GM11168 (cell line): ENCODE measurements around the gene HTR3B.

ENCODE experiments used
- in situ Hi-C: fragments of 300-500 bp; cut with MboI; formaldehyde crosslinking; loops from one replicate; pipeline ENCODE4 v1.12.0; 2022; ENCODE audit warnings: low sequenced_read_pairs; ENCODE audit not compliant: unreplicated experiment

HTR3B gene

DNA sequence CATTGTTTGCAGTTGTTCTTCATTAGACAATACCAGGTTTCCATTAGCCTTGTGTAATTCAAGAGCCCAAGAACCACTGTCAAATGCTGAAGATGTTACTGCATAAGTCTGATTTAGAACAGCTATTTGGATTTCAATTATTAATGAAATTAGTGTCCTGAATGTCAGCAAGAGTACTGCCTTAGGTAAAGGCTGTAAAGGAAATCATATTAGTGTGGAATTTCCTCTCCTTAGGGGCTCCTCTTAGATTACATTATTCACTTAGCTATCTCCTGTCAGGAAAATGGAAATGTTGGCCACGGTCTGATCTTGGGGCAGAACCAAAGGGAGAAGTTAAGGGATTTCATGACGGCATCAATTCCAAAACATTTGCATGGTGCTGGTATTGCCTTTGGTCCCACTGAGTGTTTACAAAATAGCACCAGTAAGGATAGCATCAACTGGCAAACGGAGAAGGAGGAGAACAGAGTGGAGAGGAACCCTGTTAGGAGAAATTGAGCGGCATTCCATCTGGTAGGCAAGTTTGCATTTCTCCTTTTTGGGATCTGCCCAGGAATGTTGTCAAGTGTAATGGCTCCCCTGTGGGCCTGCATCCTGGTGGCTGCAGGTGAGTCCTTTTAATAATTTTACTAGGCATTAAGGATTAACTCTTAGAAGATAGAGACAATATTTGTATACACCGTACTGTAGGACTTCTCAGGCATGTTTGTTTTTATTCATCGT lies at the start of gene HTR3B:
Gene HTR3B (plus strand): TSS at position 418 of the 723 bp plus-strand sequence. CDS start 138 bp downstream, at position 556.
- in situ Hi-C loops = no loop called here

GRCh38 chr11:113855803-113856202 lies 48.8 kb upstream of the HTR3B start:
- in situ Hi-C loops = no loop called here

DNA sequence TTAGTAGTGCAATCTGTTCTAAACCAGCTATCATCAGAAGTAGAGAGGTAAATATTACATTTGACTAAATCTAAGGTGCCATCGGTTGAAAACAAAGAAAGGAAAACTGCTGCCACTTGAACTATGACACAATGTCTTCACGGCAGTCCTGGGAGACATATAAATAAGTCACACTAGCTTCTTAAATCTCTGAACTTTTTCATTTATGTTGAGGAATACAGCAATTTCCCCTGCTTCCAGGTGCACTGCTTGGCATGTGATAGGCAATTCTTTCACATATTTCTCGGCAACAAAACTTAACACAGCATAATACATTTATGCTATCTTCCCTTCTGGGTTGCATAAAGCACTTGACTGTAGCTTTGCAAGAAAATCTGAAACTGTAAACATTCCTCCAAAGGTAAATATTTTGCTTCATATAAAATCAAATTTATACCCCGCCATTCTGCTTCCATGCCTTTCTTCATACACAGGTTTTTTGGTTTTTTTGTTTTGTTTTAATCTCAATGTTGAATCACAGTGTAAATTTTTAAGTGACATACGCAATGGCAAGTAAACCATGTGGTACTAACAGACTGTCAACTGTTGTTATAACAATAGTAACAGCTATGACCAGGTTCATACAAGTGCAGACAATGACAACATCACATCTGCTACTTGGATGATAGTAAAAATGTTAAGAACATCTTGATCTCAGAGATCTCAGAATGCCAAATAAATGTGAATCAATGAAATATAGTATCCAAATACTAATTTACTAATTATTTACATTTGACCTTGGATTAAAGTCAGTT lies 47.4 kb upstream of the HTR3B start:
- in situ Hi-C loops = no loop called here

DNA sequence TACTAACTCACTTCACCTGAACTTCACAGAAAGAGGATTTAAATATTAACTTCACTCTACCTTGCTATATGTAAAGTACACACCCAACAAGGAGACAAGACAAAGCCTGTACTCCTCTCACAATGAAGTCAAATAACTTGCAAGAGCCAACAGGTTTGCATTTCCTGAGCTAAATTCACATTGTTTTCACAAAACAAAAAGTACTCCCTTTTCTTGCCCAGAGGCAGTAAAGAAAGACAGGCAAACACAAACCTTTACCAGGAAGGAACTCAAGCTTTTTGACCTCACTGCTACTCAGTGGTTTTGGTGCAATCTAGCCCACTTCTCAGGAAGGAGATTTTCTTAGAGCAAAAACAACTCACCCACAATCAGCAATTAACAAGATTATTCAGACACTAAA lies 44.9 kb upstream of the HTR3B start:
- in situ Hi-C loops = no loop called here

GRCh38 chr11:113862435-113862834 lies 42.2 kb upstream of the HTR3B start:
- in situ Hi-C loops = no loop called here

GRCh38 chr11:113864410-113864809 lies 40.2 kb upstream of the HTR3B start:
- in situ Hi-C loops = no loop called here

DNA sequence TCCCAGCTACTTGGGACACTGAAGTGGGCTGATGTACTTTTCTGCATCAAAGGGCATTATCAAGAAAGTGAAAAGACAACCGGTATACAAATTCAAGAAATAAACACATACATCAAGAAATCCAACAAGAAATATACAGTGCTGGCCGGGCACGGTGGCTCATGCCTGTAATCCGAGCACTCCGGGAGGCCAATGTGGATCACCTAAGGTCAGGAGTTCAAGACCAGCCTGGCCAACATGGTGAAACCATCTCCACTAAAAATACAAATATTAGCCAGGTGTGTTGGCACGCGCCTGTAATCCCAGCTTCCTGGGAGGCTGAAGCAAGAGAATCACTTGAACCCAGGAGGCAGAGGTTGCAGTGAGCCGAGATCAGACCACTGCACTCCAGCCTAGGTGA lies 38.7 kb upstream of the HTR3B start:
- in situ Hi-C loops = no loop called here

- in situ Hi-C loops = no loop called here
Measured at GRCh38 chr11:113867843-113868503, 36.6 kb upstream of the HTR3B start.

GRCh38 chr11:113871336-113871735 lies 33.3 kb upstream of the HTR3B start:
- in situ Hi-C loops = no loop called here

- in situ Hi-C loops = no loop called here
Measured at GRCh38 chr11:113873236-113873626, 31.4 kb upstream of the HTR3B start.

DNA sequence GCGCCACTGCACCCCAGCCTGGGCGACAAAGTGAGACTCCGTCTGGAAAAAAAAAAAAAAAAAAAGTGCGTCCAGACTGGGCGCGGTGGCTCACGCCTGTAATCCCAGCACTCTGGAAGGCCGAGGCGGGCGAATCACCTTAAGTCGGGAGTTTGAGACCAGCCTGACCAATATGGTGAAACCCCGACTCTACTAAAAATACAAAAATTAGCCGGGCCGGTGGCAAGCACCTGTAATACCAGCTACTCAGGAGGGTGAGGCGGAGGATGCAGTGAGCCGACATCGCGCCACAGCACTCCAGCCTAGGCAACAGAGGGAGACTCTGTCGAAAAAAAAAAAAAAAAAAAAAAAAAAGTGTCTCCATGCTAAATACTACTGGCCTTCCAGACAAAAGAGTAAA lies 30.5 kb upstream of the HTR3B start:
- in situ Hi-C loops = no loop called here

GRCh38 chr11:113874581-113875233 lies 29.9 kb upstream of the HTR3B start:
- in situ Hi-C loops = loop anchor here (25.0 kb wide), 1 partner anchor 388 kb away; no protein-coding TSS in a partner anchor

DNA sequence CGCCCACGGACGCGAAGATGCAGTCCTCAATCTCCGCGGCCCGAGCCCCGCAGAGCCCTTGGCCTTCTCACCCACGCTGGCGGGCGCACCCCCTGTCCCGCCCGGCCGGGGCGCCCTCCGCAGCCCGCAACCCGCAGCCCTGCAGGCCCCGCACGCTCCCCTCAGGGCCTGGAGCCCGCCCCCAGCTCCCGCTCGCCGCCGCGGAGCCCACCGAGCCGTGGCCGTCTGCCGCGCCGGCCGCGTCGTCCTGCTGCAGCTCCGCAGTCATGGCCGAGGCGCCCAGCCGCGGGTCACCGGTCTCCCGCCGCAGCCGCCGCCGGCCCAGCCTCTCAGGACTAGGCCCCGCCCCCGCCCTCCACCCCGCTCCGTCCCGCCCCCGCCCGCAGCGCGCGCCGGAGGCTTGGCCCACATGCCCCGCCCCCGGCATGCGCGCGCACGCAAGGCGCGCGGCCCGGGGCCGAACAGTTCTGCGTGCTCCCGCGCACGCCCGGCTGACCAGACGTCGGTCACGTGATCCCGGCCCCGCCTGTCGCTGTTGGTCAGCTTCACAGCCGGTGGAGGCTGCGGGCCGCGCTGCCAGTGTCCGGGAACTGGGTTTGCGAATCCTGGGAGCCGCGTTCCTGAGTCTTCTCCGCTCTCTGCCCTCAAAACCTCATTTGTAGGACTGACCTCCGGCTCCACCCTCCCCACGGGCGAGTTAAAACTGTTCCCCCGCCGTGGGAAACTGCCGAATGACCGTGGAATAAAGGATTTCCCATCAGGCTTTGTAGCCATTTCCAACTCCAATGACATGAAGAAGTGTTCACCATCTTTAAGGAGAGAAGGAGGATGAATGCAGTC lies 29.1 kb upstream of the HTR3B start, which contains the start of gene USP28:
Gene USP28 (minus strand): TSS at position 339 of the 840 bp plus-strand sequence. CDS start 71 bp downstream, at position 268.
- in situ Hi-C loops = loop anchor here (25.0 kb wide), 1 partner anchor 387 kb away; no protein-coding TSS in a partner anchor

DNA sequence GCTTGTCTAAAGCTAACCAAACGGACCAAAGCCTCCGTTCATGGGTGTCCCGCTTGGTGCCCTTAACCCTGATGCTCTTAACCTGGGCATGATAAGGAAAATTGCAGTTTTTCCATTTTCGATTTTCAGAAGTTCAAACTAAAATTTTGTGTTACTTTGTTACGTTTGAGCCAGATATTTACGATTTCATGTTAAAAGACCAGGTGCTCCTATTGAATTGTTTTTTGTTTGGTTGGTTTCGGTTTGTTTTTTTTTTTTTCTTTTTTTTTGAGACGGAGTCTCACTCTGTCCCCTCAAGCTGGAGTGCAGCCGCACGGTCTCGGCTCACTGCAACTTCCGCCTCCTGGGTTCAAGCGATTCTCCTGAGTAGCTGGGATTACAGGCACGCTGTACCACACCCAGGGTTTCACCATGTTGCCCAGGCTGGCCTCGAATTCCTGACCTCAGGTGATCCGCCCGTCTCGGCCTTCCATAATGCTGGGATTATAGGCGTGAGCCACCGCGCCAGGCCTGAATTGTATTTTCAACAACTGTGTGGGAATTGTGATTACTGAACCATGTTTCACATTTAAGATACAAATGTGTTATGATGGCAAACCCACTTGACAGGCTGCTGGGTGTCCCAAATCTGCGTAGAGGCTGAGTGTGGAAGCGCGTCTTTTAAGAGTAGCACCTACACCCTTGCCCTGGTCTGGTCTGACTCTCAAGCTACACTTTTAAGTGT lies 28.4 kb upstream of the HTR3B start:
- in situ Hi-C loops = loop anchor here (25.0 kb wide), 1 partner anchor 386 kb away; no protein-coding TSS in a partner anchor

DNA sequence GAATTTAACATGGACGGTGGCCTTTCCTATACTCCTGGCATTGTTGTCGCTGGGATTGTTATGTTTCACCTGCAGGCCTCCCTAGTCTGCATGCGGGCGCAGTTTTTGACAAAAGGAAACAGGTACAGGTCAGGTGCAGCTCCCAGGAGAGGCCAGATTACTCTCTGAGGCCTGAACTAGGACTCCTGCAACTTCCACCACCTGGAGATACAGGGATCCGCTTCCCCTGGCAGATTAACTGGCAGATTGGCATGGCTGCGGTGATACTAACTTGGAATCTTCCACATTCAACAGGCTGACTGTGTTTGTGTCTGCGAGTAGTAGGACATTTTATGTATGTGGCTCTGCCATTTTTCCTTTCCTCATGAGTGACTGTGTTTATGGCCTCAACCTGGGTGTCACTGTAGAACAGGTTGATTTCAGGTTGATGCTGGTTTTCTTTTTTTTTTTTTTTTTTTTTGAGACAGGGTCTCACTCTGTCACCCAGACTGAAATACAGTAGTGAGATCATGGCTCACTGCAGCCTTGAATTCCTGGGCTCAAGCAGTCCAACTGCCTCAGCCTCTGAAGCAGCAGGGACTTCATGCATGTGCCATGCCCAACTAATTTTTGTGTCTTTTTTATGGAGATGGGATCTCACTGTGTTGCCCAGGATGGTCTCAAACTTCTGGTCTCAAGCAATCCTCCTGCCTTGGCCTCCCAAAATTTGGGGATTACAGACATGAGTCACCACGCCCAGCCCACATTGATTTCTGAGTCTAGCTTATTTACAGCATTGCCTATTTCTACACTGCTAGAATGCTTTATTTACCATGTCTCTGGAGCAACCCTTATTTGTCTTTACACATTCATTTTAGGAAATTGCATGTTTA lies 27.6 kb upstream of the HTR3B start:
- in situ Hi-C loops = loop anchor here (25.0 kb wide), 1 partner anchor 385 kb away; no protein-coding TSS in a partner anchor

GRCh38 chr11:113877670-113878055 lies 26.9 kb upstream of the HTR3B start:
- in situ Hi-C loops = loop anchor here (25.0 kb wide), 1 partner anchor 385 kb away; no protein-coding TSS in a partner anchor

- in situ Hi-C loops = loop anchor here (25.0 kb wide), 1 partner anchor 383 kb away; no protein-coding TSS in a partner anchor
Measured at GRCh38 chr11:113879446-113879845, 25.1 kb upstream of the HTR3B start.
